ENCODE measurements around the gene PI4K2A.

The PI4K2A gene

GRCh38 chr10:97618285-97618684 lies 22.2 kb upstream of the PI4K2A start:
- FAIRE-seq: no peak
- TF ChIP-seq, protein P1, sequence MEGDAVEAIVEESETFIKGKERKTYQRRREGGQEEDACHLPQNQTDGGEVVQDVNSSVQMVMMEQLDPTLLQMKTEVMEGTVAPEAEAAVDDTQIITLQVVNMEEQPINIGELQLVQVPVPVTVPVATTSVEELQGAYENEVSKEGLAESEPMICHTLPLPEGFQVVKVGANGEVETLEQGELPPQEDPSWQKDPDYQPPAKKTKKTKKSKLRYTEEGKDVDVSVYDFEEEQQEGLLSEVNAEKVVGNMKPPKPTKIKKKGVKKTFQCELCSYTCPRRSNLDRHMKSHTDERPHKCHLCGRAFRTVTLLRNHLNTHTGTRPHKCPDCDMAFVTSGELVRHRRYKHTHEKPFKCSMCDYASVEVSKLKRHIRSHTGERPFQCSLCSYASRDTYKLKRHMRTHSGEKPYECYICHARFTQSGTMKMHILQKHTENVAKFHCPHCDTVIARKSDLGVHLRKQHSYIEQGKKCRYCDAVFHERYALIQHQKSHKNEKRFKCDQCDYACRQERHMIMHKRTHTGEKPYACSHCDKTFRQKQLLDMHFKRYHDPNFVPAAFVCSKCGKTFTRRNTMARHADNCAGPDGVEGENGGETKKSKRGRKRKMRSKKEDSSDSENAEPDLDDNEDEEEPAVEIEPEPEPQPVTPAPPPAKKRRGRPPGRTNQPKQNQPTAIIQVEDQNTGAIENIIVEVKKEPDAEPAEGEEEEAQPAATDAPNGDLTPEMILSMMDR (IDR thresholded peaks at IDR 0.05; ENCODE audit: insufficient read depth, missing control alignments): no peak
- no peak for DNase-seq (ENCODE audit: insufficient read length, low spot score)

DNA sequence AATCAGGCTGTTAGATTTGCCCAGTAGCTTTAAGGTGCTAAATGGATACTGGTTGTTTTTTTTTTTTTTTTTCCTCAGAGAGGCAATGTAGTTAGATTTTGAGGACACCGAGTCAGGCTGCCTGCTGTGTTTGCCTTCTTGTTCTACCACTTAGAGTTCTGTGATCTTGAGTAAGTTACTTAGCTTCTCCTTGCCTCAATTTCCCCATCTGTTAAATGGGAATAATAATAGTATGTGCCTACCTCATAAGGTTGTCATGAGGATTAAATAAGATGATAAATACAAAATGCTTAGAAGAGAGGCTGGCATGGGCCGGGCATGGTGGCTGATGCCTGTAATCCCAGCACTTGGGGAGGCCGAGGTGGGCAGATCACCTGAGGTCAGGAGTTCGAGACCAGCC lies 21.7 kb upstream of the PI4K2A start:
- DNase-seq (ENCODE audit: insufficient read length, low spot score) (no peak), FAIRE-seq (no peak)
- TF ChIP-seq, protein P1 (IDR thresholded peaks at IDR 0.05; ENCODE audit: insufficient read depth, missing control alignments): no peak

GRCh38 chr10:97623277-97623676 lies 17.2 kb upstream of the PI4K2A start:
- TF ChIP-seq, protein P1 (IDR thresholded peaks at IDR 0.05; ENCODE audit: insufficient read depth, missing control alignments): no peak
- FAIRE-seq (no peak), DNase-seq (ENCODE audit: insufficient read length, low spot score) (no peak)

DNA sequence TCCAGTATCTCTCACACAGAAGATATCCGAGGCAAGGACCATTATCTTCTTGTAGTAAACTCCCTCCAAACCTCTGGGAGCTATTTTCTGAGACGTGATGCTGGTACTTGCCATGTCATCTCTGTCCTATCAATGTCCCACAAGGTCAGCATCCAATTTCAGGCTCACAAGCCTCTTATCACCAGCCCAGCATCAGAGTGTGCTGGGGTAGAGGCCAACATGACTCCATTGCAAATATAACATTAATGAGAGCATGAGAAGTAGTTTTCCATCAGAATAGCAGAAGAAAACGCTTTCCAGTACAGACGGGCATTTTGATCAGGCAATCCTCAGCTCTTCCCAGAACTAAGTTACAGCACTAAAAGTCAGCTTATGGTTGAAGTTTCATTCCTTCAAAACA lies 12.7 kb upstream of the PI4K2A start:
- no peak for DNase-seq (ENCODE audit: insufficient read length, low spot score)
- TF ChIP-seq, protein P1 (IDR thresholded peaks at IDR 0.05; ENCODE audit: insufficient read depth, missing control alignments): no peak
- FAIRE-seq: no peak

GRCh38 chr10:97628228-97628627 lies 12.2 kb upstream of the PI4K2A start:
- DNase-seq (ENCODE audit: insufficient read length, low spot score) (no peak), FAIRE-seq (no peak)
- TF ChIP-seq, protein P1 (IDR thresholded peaks at IDR 0.05; ENCODE audit: insufficient read depth, missing control alignments): no peak

DNA sequence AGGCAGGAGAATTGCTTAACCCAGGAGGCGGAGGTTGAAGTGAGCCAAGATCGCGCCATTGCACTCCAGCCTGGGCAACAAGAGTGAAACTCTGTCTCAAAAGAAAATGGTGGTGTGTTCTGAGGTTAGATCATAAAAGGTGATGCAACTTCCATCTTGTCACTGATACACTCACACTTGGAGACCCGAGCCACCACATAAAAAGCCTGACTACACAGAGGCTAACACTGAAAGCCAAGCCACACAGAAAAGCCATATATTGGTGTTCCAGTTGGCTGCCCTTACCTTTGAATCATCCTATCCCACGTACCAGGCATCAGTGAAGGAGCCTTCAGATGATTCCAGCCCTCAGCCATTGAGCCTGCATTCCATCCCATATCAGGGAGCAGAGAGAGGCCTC lies 11.2 kb upstream of the PI4K2A start:
- FAIRE-seq (no peak), DNase-seq (ENCODE audit: insufficient read length, low spot score) (no peak)
- TF ChIP-seq, protein P1 (IDR thresholded peaks at IDR 0.05; ENCODE audit: insufficient read depth, missing control alignments): no peak

DNA sequence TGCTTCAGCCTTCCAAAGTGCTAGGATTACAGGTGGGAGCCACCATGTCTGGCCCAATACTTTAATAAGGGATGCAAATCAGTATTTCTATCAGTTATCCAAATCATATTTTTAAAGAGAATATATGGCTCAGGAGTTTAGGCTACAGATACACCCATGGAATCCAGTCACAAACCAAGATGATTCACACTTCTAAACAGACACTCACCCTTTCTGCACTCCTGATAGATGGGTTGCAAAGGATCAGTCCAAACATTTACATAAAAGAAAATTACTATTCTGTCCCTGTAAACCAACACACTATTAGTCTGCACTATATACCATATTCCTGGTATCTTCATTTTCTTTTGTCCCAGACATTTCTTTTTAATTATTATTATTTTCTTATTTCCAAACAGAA lies 9.4 kb upstream of the PI4K2A start:
- FAIRE-seq: no peak
- TF ChIP-seq, protein P1 (IDR thresholded peaks at IDR 0.05; ENCODE audit: insufficient read depth, missing control alignments): no peak
- no peak for DNase-seq (ENCODE audit: insufficient read length, low spot score)
